ENCODE results near the gene NYAP1. TPM values are rescaled to one million over a fixed set of nuclear protein-coding genes. Genes with fewer than 3 reads are reported as not detected.
"Not testable (repeated sequence)": the region's sequence is repeated elsewhere in the genome, so short reads cannot be mapped to it uniquely, and the experiment has no call there.

Gene NYAP1
- total RNA-seq, 1 experiment from 2014 or later, result 0.38 TPM

GRCh38 chr7:100539436-100540006 is 55.8 kb downstream of the NYAP1 start:
- peaks cover 36% of the 10 kb centered on the region for H3K4me1 Mint-ChIP-seq (ENCODE audit: low read depth, unreplicated experiment)
- peak overlapping the region; percentile 92 for H3K27ac Mint-ChIP-seq (ENCODE audit: unreplicated experiment)
- no peak for TF ChIP-seq CTCF (IDR thresholded peaks at IDR 0.05; ENCODE audit: unreplicated experiment)

DNA sequence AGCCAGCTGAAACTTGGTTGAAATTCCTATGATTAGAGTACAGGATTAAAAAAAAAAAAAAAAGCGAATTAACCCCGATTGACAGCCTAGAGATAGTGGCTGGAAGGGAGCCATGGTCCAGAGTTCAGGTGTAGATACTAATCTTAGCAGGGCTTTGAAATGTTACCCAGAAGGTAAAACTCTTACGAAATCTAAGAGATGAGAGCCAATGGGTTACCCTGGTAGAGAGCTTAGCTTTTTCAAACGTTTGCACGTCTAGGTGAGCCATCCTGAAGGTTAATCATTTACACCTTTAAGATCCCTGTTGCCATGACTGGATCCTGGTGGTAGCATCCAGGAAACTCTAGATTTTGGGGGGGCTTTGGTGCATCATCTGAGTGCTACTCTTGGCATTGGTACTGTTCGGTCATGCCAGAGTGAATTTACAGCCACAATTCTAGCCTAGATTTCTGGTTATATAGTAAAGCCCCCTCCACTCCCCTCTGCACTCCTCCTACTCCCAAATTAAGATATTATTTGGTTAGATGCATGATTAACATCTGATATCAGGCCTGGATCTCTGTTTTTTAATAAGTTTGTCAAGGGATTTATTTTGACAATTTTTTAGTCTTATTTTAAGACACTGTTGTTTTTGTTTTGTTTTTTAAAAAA is 56.5 kb downstream of the NYAP1 start:
- TSS peak; percentile 22 for BruUV-seq (replicated peaks)
- Mint-ChIP-seq H3K4me1 (ENCODE audit: low read depth, unreplicated experiment) (peaks cover 43% of the 10 kb centered on the region), H3K9me3 (ENCODE audit: low read depth, unreplicated experiment) (no peaks in the 10 kb centered on the region), H3K4me3 (ENCODE audit: low read depth, unreplicated experiment) (peak overlapping the region; percentile 95), H3K36me3 (ENCODE audit: insufficient read depth, unreplicated experiment) (peaks cover 36% of the 10 kb centered on the region), H3K27me3 (ENCODE audit: unreplicated experiment) (no peaks in the 10 kb centered on the region), H3K27ac (ENCODE audit: unreplicated experiment) (peak overlapping the region; percentile 54)
- DNase-seq, result peak; percentile 26
- intact Hi-C loops (cut with micrococcal nuclease; ENCODE audit: unreplicated experiment), result no loop called here
- TF ChIP-seq CTCF (IDR thresholded peaks at IDR 0.05; ENCODE audit: unreplicated experiment), result no peak
- CTCF ChIA-PET, result interaction anchor here (0.7 to 1.6 kb wide), 2 partner anchors 53 to 312 kb away, joined by 3 read pairs; partner anchors contain the start of gene SLC12A9

More at GRCh38 chr7:100539436-100540006, 55.8 kb downstream of the NYAP1 start:
- DNase-seq, result no peak
- CTCF ChIA-PET, result interaction anchor here (1.6 kb wide), 1 partner anchor 52 kb away, joined by 3 read pairs; no protein-coding TSS in a partner anchor
- peak overlapping the region; percentile 95 for H3K4me3 Mint-ChIP-seq (ENCODE audit: low read depth, unreplicated experiment)
- intact Hi-C loops (cut with micrococcal nuclease; ENCODE audit: unreplicated experiment), result no loop called here
- H3K36me3 Mint-ChIP-seq (ENCODE audit: insufficient read depth, unreplicated experiment), result peaks cover 36% of the 10 kb centered on the region
- no TSS peak for BruUV-seq (replicated peaks)
- no peaks in the 10 kb centered on the region for H3K27me3 Mint-ChIP-seq (ENCODE audit: unreplicated experiment)
- H3K9me3 Mint-ChIP-seq (ENCODE audit: low read depth, unreplicated experiment), result no peaks in the 10 kb centered on the region

- Mint-ChIP-seq H3K4me3 (ENCODE audit: low read depth, unreplicated experiment) (peak overlapping the region; percentile 95), H3K4me1 (ENCODE audit: low read depth, unreplicated experiment) (peaks cover 54% of the 10 kb centered on the region), H3K27ac (ENCODE audit: unreplicated experiment) (peak overlapping the region; percentile 91), H3K36me3 (ENCODE audit: insufficient read depth, unreplicated experiment) (peaks cover 36% of the 10 kb centered on the region)
- H3K9me3 Mint-ChIP-seq (ENCODE audit: low read depth, unreplicated experiment); intact Hi-C loops (cut with micrococcal nuclease; ENCODE audit: unreplicated experiment); BruUV-seq (replicated peaks); H3K27me3 Mint-ChIP-seq (ENCODE audit: unreplicated experiment); DNase-seq: not testable (repeated sequence)
- CTCF ChIA-PET, result interaction anchor here (0.7 kb wide), 1 partner anchor 38 kb away, joined by 3 read pairs; no protein-coding TSS in a partner anchor
Observed at GRCh38 chr7:100541309-100541708, 57.6 kb downstream of the NYAP1 start.

DNA sequence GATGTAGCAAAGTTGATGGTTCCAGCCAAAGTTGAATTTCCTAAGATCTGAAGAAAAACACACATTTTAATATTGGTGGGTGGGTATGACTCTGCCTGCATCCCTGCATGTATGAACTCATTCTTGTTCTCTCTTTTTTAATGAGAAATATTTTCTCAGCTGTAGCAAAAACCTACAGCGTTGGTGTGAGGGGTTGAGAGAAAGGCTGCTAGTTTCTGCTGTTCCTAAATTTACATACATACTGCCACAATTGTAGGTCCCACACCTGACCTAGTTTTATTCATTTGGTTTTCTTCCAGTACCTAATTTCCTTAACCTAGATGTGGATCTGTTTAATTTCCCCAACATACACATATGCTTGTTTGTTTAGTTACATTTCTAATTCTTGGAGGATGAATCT is 59.9 kb downstream of the NYAP1 start:
- H3K27me3 Mint-ChIP-seq (ENCODE audit: unreplicated experiment), result no peaks in the 10 kb centered on the region
- no peak for TF ChIP-seq CTCF (IDR thresholded peaks at IDR 0.05; ENCODE audit: unreplicated experiment)
- CTCF ChIA-PET, result no interaction called here

GRCh38 chr7:100544386-100544785 is 60.7 kb downstream of the NYAP1 start:
- peak overlapping the region; percentile 56 for H3K4me3 Mint-ChIP-seq (ENCODE audit: low read depth, unreplicated experiment)

More for the DNA sequence above, 59.9 kb downstream of the NYAP1 start:
- Mint-ChIP-seq H3K27ac (ENCODE audit: unreplicated experiment) (peak overlapping the region; percentile 99), H3K4me3 (ENCODE audit: low read depth, unreplicated experiment) (no peak overlapping the region), H3K9me3 (ENCODE audit: low read depth, unreplicated experiment) (no peaks in the 10 kb centered on the region), H3K4me1 (ENCODE audit: low read depth, unreplicated experiment) (peaks cover 75% of the 10 kb centered on the region), H3K36me3 (ENCODE audit: insufficient read depth, unreplicated experiment) (peaks cover 35% of the 10 kb centered on the region)
- BruUV-seq (replicated peaks), result no TSS peak
- intact Hi-C loops (cut with micrococcal nuclease; ENCODE audit: unreplicated experiment), result no loop called here
- DNase-seq, result no peak

More at GRCh38 chr7:100544386-100544785, 60.7 kb downstream of the NYAP1 start:
- no peak for TF ChIP-seq CTCF (IDR thresholded peaks at IDR 0.05; ENCODE audit: unreplicated experiment)
- intact Hi-C loops (cut with micrococcal nuclease; ENCODE audit: unreplicated experiment), result no loop called here
- H3K36me3 Mint-ChIP-seq (ENCODE audit: insufficient read depth, unreplicated experiment), result peaks cover 32% of the 10 kb centered on the region
- peaks cover 80% of the 10 kb centered on the region for H3K4me1 Mint-ChIP-seq (ENCODE audit: low read depth, unreplicated experiment)
- CTCF ChIA-PET, result no interaction called here
- peak overlapping the region; percentile 99 for H3K27ac Mint-ChIP-seq (ENCODE audit: unreplicated experiment)
- H3K9me3 Mint-ChIP-seq (ENCODE audit: low read depth, unreplicated experiment), result no peaks in the 10 kb centered on the region
- H3K27me3 Mint-ChIP-seq (ENCODE audit: unreplicated experiment), result no peaks in the 10 kb centered on the region
- DNase-seq, result no peak
- no TSS peak for BruUV-seq (replicated peaks)
